Measurements from ENCODE around the gene LYL1.

LYL1 gene

GRCh38 chr19:13128583-13128982, 25.9 kb upstream of the LYL1 start:
- no peak for DNase-seq

GRCh38 chr19:13127811-13128575, 25.3 kb upstream of the LYL1 start:
- DNase-seq: no peak

GRCh38 chr19:13127051-13127450, 24.4 kb upstream of the LYL1 start:
- DNase-seq: no peak

GRCh38 chr19:13122980-13123957, 20.6 kb upstream of the LYL1 start:
- no peak for DNase-seq

- no peak for DNase-seq
Measured at GRCh38 chr19:13122275-13122878, 19.7 kb upstream of the LYL1 start.

- DNase-seq: no peak
Measured at GRCh38 chr19:13121551-13122274, 19.1 kb upstream of the LYL1 start.

- no peak for DNase-seq
Measured at GRCh38 chr19:13120817-13121216, 18.2 kb upstream of the LYL1 start.

GRCh38 chr19:13120031-13120430, 17.4 kb upstream of the LYL1 start:
- no peak for DNase-seq

GRCh38 chr19:13119627-13120026, 17.0 kb upstream of the LYL1 start:
- DNase-seq: no peak

GRCh38 chr19:13118424-13119193, 16.0 kb upstream of the LYL1 start:
- DNase-seq: peak; percentile 57

GRCh38 chr19:13117772-13118423, 15.2 kb upstream of the LYL1 start, which contains the start of gene NACC1:
Gene NACC1 (plus strand): TSS chr19:13118264. CDS start chr19:13135208, 16,944 bp downstream.
- DNase-seq: peak; percentile 91

GRCh38 chr19:13117176-13117771, 14.6 kb upstream of the LYL1 start:
- DNase-seq: no peak

GRCh38 chr19:13116282-13117175, 13.9 kb upstream of the LYL1 start, which contains the start of gene TRMT1:
Gene TRMT1 (minus strand): TSS chr19:13116740. CDS start chr19:13116399, 341 bp downstream.
- DNase-seq: peak; percentile 89

- DNase-seq: no peak
Measured at GRCh38 chr19:13115936-13116281, 13.3 kb upstream of the LYL1 start.

GRCh38 chr19:13112555-13112954, 9.9 kb upstream of the LYL1 start:
- DNase-seq: no peak

- DNase-seq: no peak
Measured at GRCh38 chr19:13110099-13110610, 7.5 kb upstream of the LYL1 start.

- no peak for DNase-seq
Measured at GRCh38 chr19:13109361-13110098, 6.9 kb upstream of the LYL1 start.

- no peak for DNase-seq
Measured at GRCh38 chr19:13104848-13105711, 2.4 kb upstream of the LYL1 start.
